Vagina (tissue), 2 donors: ENCODE data around the gene LMCD1. TPM values are rescaled to one million over a fixed set of nuclear protein-coding genes. Genes with fewer than 3 reads are reported as not detected.

ENCODE experiments used
- DNase-seq, 2 donors: peaks; one replicate each; pipeline ENCODE4 v3.0.0-alpha.2; 2017; ENCODE audit errors: extremely low spot score in 2 of 2
- H3K27ac ChIP-seq: fragments of 200-600 bp; sonication (generic); one replicate; pipeline ENCODE4 v1.5.1; 2019
- H3K27me3 ChIP-seq: fragments of 200-600 bp; sonication (generic); one replicate; pipeline ENCODE4 v1.5.1; 2019
- H3K36me3 ChIP-seq, 2 donors: fragments of 200-600 bp; sonication (generic); one replicate each; pipeline ENCODE4 v1.5.1; 2017 to 2019
- H3K4me1 ChIP-seq: fragments of 200-600 bp; sonication (generic); one replicate; pipeline ENCODE4 v1.5.1; 2019
- H3K4me3 ChIP-seq, 2 donors: fragments of 200-600 bp; sonication (generic); 1 replicate in 1 of 2; 2 replicates in 1 of 2; pipeline ENCODE4 v1.5.1; 2016 to 2019
- H3K9me3 ChIP-seq: fragments of 200-600 bp; sonication (generic); one replicate; pipeline ENCODE4 v1.5.1; 2019
- POLR2A ChIP-seq, 2 donors: fragments of 450-650 bp; IDR thresholded peaks; one replicate each; pipeline ENCODE4 v1.6.1; 2017; ENCODE audit warnings: antibody characterized with exemption in 2 of 2, mild to moderate bottlenecking in 2 of 2, moderate library complexity in 2 of 2
- POLR2AphosphoS5 ChIP-seq, 2 donors: sonication (generic); formaldehyde crosslinking; IDR thresholded peaks; one replicate each; pipeline ENCODE4 v1.9.0; 2017; ENCODE audit warnings: antibody characterized with exemption in 2 of 2, mild to moderate bottlenecking in 2 of 2, low read depth in 1 of 2; ENCODE audit not compliant: insufficient read depth in 1 of 2
- intact Hi-C: fragments of 100-400 bp; cut with DNase I; formaldehyde crosslinking; loops from one replicate; pipeline ENCODE4 v1.15.1; 2023
- total RNA-seq: library from RNA; depleted of rRNA; stranded (reverse); fragments of >200 nt; gene quantifications from one replicate; pipeline ENCODE4 v1.2.3, GENCODE V29; 2016
- TF ChIP-seq, protein P1 (sequence below), 3 experiments: fragments of 450-650 bp in 2 of 3; fragments of 200-600 bp in 1 of 3; sonication (generic) in 1 of 3; IDR thresholded peaks; one replicate each; pipeline ENCODE4 v1.5.1; 2017 to 2019; ENCODE audit warnings: antibody characterized with exemption in 3 of 3, mild to moderate bottlenecking in 2 of 3, moderate library complexity in 2 of 3

The LMCD1 gene
- total RNA-seq, 1 donor from 2014 or later = 78.3 TPM

DNA sequence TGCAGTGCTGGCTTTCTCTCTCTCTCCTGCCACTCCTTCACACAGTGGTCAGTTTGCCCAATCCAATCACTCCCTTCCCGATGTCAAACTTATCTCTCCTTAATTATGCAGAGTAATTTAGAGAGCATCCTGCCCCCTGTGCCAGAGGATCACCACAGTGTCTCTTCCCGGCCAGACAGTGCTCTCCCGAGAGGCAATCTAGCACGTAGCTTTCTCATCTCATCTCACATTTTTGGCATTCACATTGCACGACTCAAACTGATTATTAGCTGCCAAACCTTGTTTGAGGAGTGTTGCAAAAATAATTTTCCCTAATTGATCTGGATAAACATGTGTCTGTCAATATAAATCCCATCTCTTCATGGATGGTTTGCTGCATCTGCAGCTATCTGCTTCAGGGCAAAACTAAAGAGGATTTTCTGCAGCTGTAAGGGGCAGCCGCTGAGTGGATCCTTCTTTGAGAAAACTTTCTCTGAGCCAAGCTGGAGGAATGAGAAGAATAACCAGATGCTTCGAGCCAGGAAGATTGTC, 105.1 kb downstream of the LMCD1 start:
- intact Hi-C loops = no loop called here
- Histone ChIP-seq H3K36me3 (no peaks in the 10 kb centered on the region), H3K4me3 (no peak overlapping the region), H3K27ac (no peak overlapping the region), H3K9me3 (no peaks in the 10 kb centered on the region), H3K27me3 (no peaks in the 10 kb centered on the region), H3K4me1 (peaks cover 19% of the 10 kb centered on the region)
- no peak for TF ChIP-seq POLR2AphosphoS5 (IDR thresholded peaks at IDR 0.05; ENCODE audit: insufficient read depth in 1 of 2, low read depth in 1 of 2)
- no peak for DNase-seq

DNA sequence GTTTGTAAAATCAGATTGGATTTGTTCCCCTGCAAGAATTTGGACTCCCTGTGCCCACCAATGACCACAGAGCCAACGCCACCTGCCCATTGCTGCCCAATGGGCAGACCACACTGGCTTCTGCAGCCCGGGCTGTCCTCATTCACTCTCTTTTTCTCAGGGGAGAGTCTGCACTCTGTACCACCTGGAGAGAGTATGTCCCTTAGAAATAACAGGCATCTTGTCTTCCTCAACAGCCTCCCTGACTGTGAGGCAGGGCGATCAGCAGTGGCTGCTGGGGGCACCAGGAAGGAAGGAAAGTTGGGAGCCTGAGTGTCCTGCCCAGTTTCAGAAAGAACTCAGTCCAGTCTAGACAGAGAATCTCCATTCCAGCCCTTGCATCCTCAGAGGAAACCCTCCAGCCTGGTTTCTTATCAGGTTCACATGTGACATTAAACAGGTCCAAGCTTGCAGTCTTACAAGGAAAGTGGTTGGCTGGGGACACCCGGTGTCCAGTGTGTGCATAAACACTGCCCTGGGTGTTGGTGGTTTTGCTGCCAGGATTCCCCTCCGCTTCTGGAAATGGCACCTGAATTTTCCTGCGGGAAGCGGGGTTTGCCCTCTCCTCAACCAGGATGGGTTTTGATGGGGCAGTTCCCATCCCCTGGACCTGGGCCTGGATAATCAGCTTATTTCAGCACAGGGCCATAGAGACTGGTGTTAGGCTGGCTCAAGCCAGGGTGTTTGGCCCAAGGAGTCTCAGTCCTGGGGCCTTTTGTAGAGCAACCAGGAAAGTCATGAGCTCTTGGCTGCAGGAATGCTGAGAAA, 105.8 kb downstream of the LMCD1 start:
- Histone ChIP-seq H3K4me3 (no peak overlapping the region), H3K9me3 (no peaks in the 10 kb centered on the region), H3K27ac (no peak overlapping the region), H3K27me3 (no peaks in the 10 kb centered on the region), H3K36me3 (no peaks in the 10 kb centered on the region), H3K4me1 (peaks cover 19% of the 10 kb centered on the region)
- DNase-seq = no peak
- no peak for TF ChIP-seq POLR2A (IDR thresholded peaks at IDR 0.05)
- TF ChIP-seq POLR2AphosphoS5 (IDR thresholded peaks at IDR 0.05; ENCODE audit: insufficient read depth in 1 of 2, low read depth in 1 of 2) = peak in 1 of 2 donors; percentile 35
- TF ChIP-seq, protein P1, sequence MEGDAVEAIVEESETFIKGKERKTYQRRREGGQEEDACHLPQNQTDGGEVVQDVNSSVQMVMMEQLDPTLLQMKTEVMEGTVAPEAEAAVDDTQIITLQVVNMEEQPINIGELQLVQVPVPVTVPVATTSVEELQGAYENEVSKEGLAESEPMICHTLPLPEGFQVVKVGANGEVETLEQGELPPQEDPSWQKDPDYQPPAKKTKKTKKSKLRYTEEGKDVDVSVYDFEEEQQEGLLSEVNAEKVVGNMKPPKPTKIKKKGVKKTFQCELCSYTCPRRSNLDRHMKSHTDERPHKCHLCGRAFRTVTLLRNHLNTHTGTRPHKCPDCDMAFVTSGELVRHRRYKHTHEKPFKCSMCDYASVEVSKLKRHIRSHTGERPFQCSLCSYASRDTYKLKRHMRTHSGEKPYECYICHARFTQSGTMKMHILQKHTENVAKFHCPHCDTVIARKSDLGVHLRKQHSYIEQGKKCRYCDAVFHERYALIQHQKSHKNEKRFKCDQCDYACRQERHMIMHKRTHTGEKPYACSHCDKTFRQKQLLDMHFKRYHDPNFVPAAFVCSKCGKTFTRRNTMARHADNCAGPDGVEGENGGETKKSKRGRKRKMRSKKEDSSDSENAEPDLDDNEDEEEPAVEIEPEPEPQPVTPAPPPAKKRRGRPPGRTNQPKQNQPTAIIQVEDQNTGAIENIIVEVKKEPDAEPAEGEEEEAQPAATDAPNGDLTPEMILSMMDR (IDR thresholded peaks at IDR 0.05) = peak; percentile 46 to 65 (median 56)
- intact Hi-C loops = no loop called here

DNA sequence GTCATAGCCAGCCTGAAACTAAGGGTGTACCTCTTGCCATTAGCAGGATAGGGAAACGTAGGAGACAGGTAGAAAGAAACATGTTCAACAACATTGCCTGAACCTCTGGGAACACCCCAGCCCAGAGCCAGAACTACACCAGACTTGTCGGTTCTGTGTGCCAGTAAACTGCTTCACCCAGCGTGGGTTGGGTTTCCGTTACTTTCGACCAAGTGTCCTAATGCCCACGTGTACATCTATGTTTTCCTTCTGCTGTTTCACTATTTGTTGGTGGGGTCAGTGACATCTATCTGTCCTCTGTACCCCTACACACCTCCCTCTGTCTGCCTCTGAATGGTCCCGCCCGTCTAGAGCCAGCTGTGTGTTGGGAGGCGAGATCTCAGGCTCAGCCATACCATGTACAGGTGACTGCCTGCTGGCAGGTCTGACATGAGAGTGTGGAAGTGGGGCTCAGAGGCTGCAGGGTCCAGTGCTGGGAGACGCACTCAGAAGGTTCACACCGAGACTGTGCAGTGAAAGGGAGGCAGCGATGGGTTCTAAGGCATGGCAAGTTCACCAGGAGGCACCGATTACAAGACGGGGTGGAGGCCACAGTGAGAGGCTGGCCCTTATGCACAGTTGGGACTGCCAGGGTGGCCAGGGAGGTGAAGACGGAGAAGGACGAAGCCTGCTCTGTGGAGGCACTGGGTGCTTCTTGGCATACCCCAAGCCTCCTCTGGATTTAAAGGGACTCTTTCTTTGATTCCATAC, 106.6 kb downstream of the LMCD1 start:
- H3K4me1 ChIP-seq = peaks cover 17% of the 10 kb centered on the region
- TF ChIP-seq POLR2AphosphoS5 (IDR thresholded peaks at IDR 0.05; ENCODE audit: insufficient read depth in 1 of 2, low read depth in 1 of 2) (no peak), POLR2A (IDR thresholded peaks at IDR 0.05) (no peak)
- TF ChIP-seq, protein P1 (IDR thresholded peaks at IDR 0.05) = no peak
- intact Hi-C loops = no loop called here
- H3K4me3 ChIP-seq = no peak overlapping the region
- no peaks in the 10 kb centered on the region for H3K27me3 ChIP-seq
- no peaks in the 10 kb centered on the region for H3K9me3 ChIP-seq
- DNase-seq = no peak
- no peak overlapping the region for H3K27ac ChIP-seq
- H3K36me3 ChIP-seq = no peaks in the 10 kb centered on the region

DNA sequence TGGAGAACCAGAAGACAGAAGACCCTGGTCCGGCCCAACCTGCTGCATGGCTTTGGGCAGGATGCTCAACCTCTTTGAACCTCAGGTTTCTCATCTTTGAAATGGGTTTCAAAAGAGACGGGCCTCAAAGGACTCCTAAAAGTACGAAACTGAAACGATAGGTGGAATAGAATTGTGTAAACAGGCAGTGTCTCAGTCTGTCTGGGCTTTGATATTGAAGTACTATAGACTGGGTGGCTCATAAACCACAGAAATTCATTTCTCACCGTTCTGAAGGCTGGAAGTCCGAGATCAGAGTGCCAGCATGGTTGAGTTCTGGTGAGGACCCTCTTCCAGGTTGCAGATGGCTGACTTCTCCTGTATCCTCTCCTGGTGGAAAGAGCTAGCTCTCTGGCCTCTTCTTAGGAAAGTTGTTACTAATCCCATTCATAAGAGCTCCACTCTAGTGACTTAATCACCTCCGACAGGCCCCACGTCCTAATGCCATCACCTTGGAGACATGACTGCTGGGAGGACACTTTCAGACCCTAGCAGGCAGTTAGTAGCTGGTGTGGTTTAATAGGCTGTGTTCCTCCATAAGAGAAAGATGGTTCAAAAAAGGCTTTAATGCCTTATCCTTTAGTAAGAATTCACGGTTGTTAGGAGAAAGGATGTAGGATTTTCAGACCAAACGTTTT, 107.3 kb downstream of the LMCD1 start:
- DNase-seq = no peak
- Histone ChIP-seq H3K4me3 (no peak overlapping the region), H3K27ac (no peak overlapping the region), H3K27me3 (no peaks in the 10 kb centered on the region), H3K4me1 (peaks cover 13% of the 10 kb centered on the region), H3K36me3 (no peaks in the 10 kb centered on the region), H3K9me3 (no peaks in the 10 kb centered on the region)
- TF ChIP-seq POLR2A (IDR thresholded peaks at IDR 0.05) = no peak
- TF ChIP-seq, protein P1 (IDR thresholded peaks at IDR 0.05) = no peak
- no peak for TF ChIP-seq POLR2AphosphoS5 (IDR thresholded peaks at IDR 0.05; ENCODE audit: insufficient read depth in 1 of 2, low read depth in 1 of 2)
- intact Hi-C loops = no loop called here

DNA sequence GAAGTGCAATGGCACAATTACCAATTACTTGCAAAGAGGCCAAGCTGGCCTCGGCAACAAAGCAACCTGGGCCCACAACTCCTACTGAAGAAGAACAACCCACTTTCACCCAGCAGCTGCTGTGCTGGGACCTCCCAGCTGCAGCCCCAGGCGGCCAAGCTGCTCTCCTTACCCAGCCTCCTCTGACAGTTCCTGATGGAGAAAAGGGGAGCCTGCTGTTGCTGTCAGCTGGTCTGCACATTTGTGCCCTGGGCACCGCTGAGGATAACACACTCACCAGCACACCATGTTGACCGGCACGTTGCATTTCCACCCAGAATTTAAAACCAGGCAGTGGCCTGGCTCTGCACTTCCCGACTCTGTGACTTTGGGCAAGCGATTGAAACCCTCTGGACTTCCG, 109.3 kb downstream of the LMCD1 start:
- peaks cover 13% of the 10 kb centered on the region for H3K4me1 ChIP-seq
- no peaks in the 10 kb centered on the region for H3K36me3 ChIP-seq
- H3K4me3 ChIP-seq = no peak overlapping the region
- no peaks in the 10 kb centered on the region for H3K9me3 ChIP-seq
- H3K27ac ChIP-seq = no peak overlapping the region
- DNase-seq = no peak
- intact Hi-C loops = no loop called here
- TF ChIP-seq, protein P1 (IDR thresholded peaks at IDR 0.05) = no peak
- TF ChIP-seq POLR2AphosphoS5 (IDR thresholded peaks at IDR 0.05; ENCODE audit: insufficient read depth in 1 of 2, low read depth in 1 of 2) (no peak), POLR2A (IDR thresholded peaks at IDR 0.05) (no peak)
- H3K27me3 ChIP-seq = no peaks in the 10 kb centered on the region
